ENCODE results near the gene CALR.

- TF ChIP-seq CTCF (optimal IDR thresholded peaks at IDR 0.05 in 1 of 3, IDR thresholded peaks at IDR 0.05 in 1 of 3, conservative IDR thresholded peaks at IDR 0.05 in 1 of 3; ENCODE audit: extremely low read depth in 1 of 3, insufficient read depth in 2 of 3, low read length in 3 of 3) (no peak), EZH2 (IDR thresholded peaks at IDR 0.05; ENCODE audit: low read length) (no peak)
Observed at GRCh38 chr19:12943437-12944044, 5.1 kb downstream of the CALR start.

Data from keratinocyte (primary cell).